ENCODE measurements around the gene PTGFRN. TPM values are rescaled to one million over a fixed set of nuclear protein-coding genes. Genes with fewer than 3 reads are reported as not detected.

PTGFRN gene
- polyA plus RNA-seq, 1 donor from 2014 or later, result 20.1 TPM

GRCh38 chr1:116952738-116953275 lies 43.1 kb downstream of the PTGFRN start:
- Histone ChIP-seq H4K20me1 (ENCODE audit: insufficient read depth) (no peaks in the 10 kb centered on the region), H3F3A (ENCODE audit: insufficient read depth, low read length, poor library complexity, severe bottlenecking) (no peaks in the 10 kb centered on the region), H3K27ac (ENCODE audit: low read length) (no peak overlapping the region), H3K4me3 (ENCODE audit: low read length) (no peak overlapping the region), H3K9ac (ENCODE audit: low read length) (no peak overlapping the region), H2AFZ (ENCODE audit: low read depth, low read length) (no peak overlapping the region), H3K9me2 (ENCODE audit: insufficient read depth, low read length) (no peaks in the 10 kb centered on the region), H3K27me3 (ENCODE audit: insufficient read depth, low read depth, low read length) (no peaks in the 10 kb centered on the region), H3K36me3 (ENCODE audit: insufficient read depth, low read length) (peaks cover 7% of the 10 kb centered on the region), H3K9me3 (ENCODE audit: low read length) (no peaks in the 10 kb centered on the region), H3K79me2 (replicated peaks; ENCODE audit: insufficient read depth, low read length) (no peaks in the 10 kb centered on the region), H3K4me2 (ENCODE audit: low read length) (no peak overlapping the region)
- TF ChIP-seq TAF1 (IDR thresholded peaks at IDR 0.05; ENCODE audit: low read depth) (no peak), MXI1 (conservative IDR thresholded peaks at IDR 0.05; ENCODE audit: poor library complexity, severe bottlenecking) (no peak)

DNA sequence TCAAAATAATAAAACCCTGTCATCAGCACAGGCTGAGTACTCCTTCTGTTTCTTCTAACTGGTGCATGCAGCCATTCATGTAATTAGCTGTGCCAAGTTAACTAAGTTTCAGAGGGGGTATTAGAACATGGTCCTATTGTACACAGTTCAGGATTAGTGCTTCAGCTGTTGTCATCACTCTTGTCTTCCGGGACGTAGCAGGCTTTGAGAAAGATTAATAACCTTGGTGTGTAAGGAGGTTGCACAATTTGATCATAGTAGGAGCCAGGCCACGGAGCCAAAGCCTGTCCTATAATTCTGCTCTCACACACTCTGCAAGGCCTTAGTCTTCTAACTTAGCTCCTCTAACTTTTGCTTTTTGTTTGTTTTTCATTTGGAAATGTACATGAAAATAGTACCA lies 44.7 kb downstream of the PTGFRN start:
- Histone ChIP-seq H3K27ac (ENCODE audit: low read length) (no peak overlapping the region), H4K20me1 (ENCODE audit: insufficient read depth) (no peaks in the 10 kb centered on the region), H3K79me2 (replicated peaks; ENCODE audit: insufficient read depth, low read length) (no peaks in the 10 kb centered on the region), H2AFZ (ENCODE audit: low read depth, low read length) (no peak overlapping the region), H3K36me3 (ENCODE audit: insufficient read depth, low read length) (peaks cover 7% of the 10 kb centered on the region), H3K4me2 (ENCODE audit: low read length) (no peak overlapping the region), H3K4me3 (ENCODE audit: low read length) (no peak overlapping the region), H3K9me2 (ENCODE audit: insufficient read depth, low read length) (no peaks in the 10 kb centered on the region), H3K9me3 (ENCODE audit: low read length) (no peaks in the 10 kb centered on the region), H3K9ac (ENCODE audit: low read length) (no peak overlapping the region), H3K27me3 (ENCODE audit: insufficient read depth, low read depth, low read length) (no peaks in the 10 kb centered on the region), H3F3A (ENCODE audit: insufficient read depth, low read length, poor library complexity, severe bottlenecking) (no peaks in the 10 kb centered on the region)
- TF ChIP-seq MXI1 (conservative IDR thresholded peaks at IDR 0.05; ENCODE audit: poor library complexity, severe bottlenecking), result no peak
- TF ChIP-seq TAF1 (IDR thresholded peaks at IDR 0.05; ENCODE audit: low read depth), result no peak
- TF ChIP-seq RAD21 (conservative IDR thresholded peaks at IDR 0.05), result no peak
- no peak for TF ChIP-seq CTCF (IDR thresholded peaks at IDR 0.05; ENCODE audit: poor library complexity, severe bottlenecking)
- no peak for TF ChIP-seq EZH2 (IDR thresholded peaks at IDR 0.05; ENCODE audit: borderline replicate concordance, insufficient read depth, low read length, poor library complexity, severe bottlenecking)
- no peak for TF ChIP-seq SMC3 (conservative IDR thresholded peaks at IDR 0.05; ENCODE audit: poor library complexity)

DNA sequence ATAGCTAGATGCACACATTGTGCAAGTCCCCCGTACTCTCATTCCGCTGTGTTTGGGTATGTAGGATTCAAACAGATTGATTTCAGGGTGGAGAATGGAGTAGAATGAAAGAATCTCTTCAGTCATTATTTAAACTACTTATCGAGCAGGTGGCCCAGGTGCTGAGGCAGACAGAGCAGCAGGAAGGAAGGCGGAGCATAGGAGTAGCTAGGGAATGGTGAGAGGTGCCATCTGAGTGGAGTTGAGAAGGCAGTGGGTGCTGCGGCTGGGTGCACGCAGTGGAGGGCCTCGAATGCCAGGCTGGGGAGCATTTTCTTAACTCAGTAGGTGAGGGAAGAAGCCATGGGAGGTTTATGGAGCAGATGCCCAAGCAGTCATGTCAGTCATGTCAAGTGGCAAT lies 46.7 kb downstream of the PTGFRN start:
- no peaks in the 10 kb centered on the region for H3K79me2 ChIP-seq (replicated peaks; ENCODE audit: insufficient read depth, low read length)
- H2AFZ ChIP-seq (ENCODE audit: low read depth, low read length), result no peak overlapping the region
- H3K4me2 ChIP-seq (ENCODE audit: low read length), result no peak overlapping the region
- no peaks in the 10 kb centered on the region for H4K20me1 ChIP-seq (ENCODE audit: insufficient read depth)
- TF ChIP-seq RAD21 (conservative IDR thresholded peaks at IDR 0.05) (no peak), POLR2AphosphoS5 (IDR thresholded peaks at IDR 0.05) (no peak), SMC3 (conservative IDR thresholded peaks at IDR 0.05; ENCODE audit: poor library complexity) (no peak), EZH2 (IDR thresholded peaks at IDR 0.05; ENCODE audit: borderline replicate concordance, insufficient read depth, low read length, poor library complexity, severe bottlenecking) (no peak)
- no peak overlapping the region for H3K4me3 ChIP-seq (ENCODE audit: low read length)
- no peaks in the 10 kb centered on the region for H3K9me2 ChIP-seq (ENCODE audit: insufficient read depth, low read length)
- H3F3A ChIP-seq (ENCODE audit: insufficient read depth, low read length, poor library complexity, severe bottlenecking), result no peaks in the 10 kb centered on the region
- no peak overlapping the region for H3K9ac ChIP-seq (ENCODE audit: low read length)
- no peak overlapping the region for H3K27ac ChIP-seq (ENCODE audit: low read length)
- no peaks in the 10 kb centered on the region for H3K27me3 ChIP-seq (ENCODE audit: insufficient read depth, low read depth, low read length)
- H3K9me3 ChIP-seq (ENCODE audit: low read length), result no peaks in the 10 kb centered on the region
- peaks cover 7% of the 10 kb centered on the region for H3K36me3 ChIP-seq (ENCODE audit: insufficient read depth, low read length)

DNA sequence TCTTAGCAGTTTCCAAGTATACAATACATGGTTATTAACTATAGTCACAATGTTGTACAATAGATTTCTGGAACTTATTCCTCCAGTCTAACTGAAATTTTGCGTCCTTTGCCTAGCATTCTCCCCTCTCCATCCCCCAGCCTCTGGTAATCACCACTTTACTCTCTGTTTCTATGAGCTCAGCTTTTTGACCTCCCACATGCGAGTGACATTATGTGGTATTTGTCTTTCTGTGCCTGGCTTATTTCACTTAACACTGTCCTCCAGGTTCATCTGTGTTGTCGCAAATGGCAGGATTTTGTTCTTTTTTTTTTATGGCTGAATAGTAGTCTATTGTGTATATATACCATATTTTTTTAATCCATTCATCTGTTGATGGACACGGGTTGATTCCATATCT lies 47.9 kb downstream of the PTGFRN start:
- Histone ChIP-seq H3K9me3 (ENCODE audit: low read length) (no peaks in the 10 kb centered on the region), H3F3A (ENCODE audit: insufficient read depth, low read length, poor library complexity, severe bottlenecking) (no peaks in the 10 kb centered on the region), H3K27ac (ENCODE audit: low read length) (no peak overlapping the region), H3K4me3 (ENCODE audit: low read length) (no peak overlapping the region), H3K4me2 (ENCODE audit: low read length) (no peak overlapping the region), H3K27me3 (ENCODE audit: insufficient read depth, low read depth, low read length) (no peaks in the 10 kb centered on the region), H4K20me1 (ENCODE audit: insufficient read depth) (no peaks in the 10 kb centered on the region), H2AFZ (ENCODE audit: low read depth, low read length) (no peak overlapping the region), H3K36me3 (ENCODE audit: insufficient read depth, low read length) (no peaks in the 10 kb centered on the region), H3K9me2 (ENCODE audit: insufficient read depth, low read length) (no peaks in the 10 kb centered on the region), H3K79me2 (replicated peaks; ENCODE audit: insufficient read depth, low read length) (no peaks in the 10 kb centered on the region), H3K9ac (ENCODE audit: low read length) (no peak overlapping the region)
- TF ChIP-seq TAF1 (IDR thresholded peaks at IDR 0.05; ENCODE audit: low read depth) (no peak), POLR2AphosphoS5 (IDR thresholded peaks at IDR 0.05) (no peak), RAD21 (conservative IDR thresholded peaks at IDR 0.05) (no peak), SMC3 (conservative IDR thresholded peaks at IDR 0.05; ENCODE audit: poor library complexity) (no peak), EP300 (conservative IDR thresholded peaks at IDR 0.05; ENCODE audit: poor library complexity, severe bottlenecking) (no peak), EZH2 (IDR thresholded peaks at IDR 0.05; ENCODE audit: borderline replicate concordance, insufficient read depth, low read length, poor library complexity, severe bottlenecking) (no peak), MXI1 (conservative IDR thresholded peaks at IDR 0.05; ENCODE audit: poor library complexity, severe bottlenecking) (no peak), CTCF (IDR thresholded peaks at IDR 0.05; ENCODE audit: poor library complexity, severe bottlenecking) (no peak)
- TF ChIP-seq, protein P1, sequence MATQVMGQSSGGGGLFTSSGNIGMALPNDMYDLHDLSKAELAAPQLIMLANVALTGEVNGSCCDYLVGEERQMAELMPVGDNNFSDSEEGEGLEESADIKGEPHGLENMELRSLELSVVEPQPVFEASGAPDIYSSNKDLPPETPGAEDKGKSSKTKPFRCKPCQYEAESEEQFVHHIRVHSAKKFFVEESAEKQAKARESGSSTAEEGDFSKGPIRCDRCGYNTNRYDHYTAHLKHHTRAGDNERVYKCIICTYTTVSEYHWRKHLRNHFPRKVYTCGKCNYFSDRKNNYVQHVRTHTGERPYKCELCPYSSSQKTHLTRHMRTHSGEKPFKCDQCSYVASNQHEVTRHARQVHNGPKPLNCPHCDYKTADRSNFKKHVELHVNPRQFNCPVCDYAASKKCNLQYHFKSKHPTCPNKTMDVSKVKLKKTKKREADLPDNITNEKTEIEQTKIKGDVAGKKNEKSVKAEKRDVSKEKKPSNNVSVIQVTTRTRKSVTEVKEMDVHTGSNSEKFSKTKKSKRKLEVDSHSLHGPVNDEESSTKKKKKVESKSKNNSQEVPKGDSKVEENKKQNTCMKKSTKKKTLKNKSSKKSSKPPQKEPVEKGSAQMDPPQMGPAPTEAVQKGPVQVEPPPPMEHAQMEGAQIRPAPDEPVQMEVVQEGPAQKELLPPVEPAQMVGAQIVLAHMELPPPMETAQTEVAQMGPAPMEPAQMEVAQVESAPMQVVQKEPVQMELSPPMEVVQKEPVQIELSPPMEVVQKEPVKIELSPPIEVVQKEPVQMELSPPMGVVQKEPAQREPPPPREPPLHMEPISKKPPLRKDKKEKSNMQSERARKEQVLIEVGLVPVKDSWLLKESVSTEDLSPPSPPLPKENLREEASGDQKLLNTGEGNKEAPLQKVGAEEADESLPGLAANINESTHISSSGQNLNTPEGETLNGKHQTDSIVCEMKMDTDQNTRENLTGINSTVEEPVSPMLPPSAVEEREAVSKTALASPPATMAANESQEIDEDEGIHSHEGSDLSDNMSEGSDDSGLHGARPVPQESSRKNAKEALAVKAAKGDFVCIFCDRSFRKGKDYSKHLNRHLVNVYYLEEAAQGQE (IDR thresholded peaks at IDR 0.05; ENCODE audit: borderline replicate concordance), result no peak
